KG1 (cell line): ENCODE results near the gene SPRN.
"Not testable (repeated sequence)": the region's sequence is repeated elsewhere in the genome, so short reads cannot be mapped to it uniquely, and the experiment has no call there.

Experiments
- DNase-seq: peaks from one replicate; lab custom pipeline; 2025; lab: John Stamatoyannopoulos, UW

Gene SPRN

DNA sequence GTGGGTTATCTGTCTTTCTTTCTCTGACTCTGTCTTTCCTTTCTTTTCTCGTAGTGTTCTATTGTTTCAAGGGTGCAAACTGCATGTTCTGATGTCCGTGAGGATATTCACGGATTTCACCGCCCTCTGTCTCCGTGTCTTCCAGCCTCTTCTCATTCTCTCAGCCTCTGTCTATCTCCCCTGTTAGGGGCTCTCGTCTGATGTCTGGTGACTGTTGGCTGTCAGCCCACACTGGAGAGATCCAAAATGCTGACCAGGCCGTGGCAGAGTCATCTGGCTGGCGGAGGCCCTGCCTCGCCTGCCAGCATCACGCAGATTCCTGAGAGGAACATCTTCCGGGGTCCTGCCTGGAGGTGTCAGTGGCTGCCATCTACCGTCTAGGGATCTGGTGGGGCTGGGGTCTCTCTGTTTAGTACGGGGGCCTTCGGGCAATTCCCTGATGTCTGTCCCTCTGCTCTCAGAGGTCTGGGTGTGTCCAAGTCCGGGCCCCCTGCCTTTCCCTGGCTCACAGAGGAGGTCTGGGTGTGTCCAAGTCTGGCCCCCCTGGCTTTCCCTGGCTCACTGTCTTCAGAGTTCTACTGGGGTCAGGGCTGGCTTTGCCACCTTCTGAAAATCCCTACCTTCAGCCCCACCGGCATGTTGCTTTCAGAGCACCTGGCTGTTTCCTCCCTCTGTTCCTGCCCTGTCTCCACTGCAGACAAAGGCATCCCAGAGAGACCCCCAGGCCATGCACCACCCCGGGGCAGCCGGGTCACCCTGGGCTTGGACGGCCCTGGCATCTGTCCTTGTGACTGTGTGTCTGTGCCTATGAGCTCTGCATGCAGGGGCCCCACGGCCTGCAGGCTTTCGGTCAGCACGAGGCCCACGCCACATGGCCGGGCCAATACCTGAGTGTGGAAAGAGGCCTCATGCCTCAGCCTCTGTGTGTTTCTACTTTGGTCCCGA lies 15.4 kb upstream of the SPRN start:
- no peak for DNase-seq

DNA sequence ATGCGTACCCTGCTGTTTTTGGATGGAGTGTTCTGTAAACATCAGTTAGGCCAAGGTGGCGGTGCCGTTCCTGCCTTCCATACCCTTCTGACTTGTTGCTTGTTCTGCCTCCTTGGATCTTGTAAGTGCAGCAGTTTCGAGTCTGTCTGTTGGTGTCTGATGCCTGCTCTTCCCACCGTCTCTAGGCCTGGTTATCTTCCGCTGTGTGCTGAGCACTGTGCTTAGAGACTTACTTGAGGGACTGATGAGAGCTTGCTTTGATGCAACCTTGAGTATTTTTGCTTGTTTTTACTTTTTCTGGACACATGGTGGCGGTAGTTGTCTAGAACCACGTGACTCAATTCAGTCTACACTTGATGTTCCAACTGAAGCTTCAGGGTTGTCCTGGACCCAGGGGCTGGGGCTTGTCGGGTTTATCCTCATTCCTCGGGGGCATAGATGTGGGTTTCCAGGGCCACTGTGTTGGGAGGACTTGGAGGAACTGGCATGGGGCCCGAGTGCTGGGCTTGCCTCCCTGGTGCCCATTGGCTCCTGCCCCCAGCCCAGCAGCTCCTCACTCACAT lies 14.4 kb upstream of the SPRN start:
- peak; percentile 23 for DNase-seq

DNA sequence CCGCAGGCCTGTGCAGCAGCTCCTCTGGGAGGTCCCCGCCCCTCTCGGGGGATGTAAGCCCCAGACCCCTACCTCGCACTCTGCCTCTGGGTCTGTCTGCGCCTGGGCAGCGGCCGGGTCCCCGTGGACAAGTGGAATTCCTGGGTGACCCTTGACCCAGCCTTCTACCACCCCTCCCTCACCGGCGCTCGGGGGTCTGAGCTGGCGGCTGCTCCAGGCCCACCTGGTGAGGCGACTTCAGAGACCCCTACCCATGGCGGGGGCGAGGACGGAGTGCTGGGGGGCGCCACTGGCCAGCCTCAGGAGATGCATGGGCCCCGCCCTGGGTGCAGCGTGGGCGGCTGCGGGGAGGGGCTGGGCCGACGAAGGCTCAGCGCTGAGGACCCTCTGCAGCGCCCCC lies 8.4 kb upstream of the SPRN start:
- not testable (repeated sequence) for DNase-seq

DNA sequence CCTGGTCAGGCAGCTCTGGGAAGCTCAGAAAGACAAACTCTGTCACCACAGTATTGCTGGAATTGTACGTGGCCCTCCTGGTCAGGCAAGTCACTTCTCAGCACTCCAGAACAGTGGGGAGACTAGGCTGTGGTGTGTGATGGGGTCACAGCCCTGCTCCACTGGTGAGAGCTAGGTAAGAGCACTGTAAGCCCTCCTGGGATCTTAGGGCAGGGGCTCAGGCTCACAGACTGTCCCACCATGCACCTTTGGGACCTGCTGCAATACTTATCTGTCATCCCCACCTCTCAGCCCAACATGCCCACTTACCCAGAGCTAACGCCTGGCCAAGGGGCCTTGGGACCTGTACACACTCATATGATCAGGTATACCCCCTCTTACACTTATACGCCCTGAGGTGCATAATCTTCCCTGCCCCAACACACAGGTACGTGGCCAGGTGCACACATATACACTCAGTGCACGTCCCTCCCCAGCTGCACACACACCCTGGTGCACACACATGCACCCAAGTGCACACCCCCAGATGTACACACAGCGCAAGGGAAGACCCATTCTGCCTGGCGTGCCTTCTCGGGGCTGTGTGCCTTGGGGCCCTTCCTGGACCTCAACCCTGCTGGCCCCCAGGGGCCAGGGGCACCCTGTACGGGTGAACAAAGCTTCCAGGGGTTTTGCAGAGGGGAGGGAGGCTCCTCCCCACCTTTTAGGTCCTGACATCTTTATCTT lies 7.6 kb upstream of the SPRN start:
- DNase-seq, result not testable (repeated sequence)

DNA sequence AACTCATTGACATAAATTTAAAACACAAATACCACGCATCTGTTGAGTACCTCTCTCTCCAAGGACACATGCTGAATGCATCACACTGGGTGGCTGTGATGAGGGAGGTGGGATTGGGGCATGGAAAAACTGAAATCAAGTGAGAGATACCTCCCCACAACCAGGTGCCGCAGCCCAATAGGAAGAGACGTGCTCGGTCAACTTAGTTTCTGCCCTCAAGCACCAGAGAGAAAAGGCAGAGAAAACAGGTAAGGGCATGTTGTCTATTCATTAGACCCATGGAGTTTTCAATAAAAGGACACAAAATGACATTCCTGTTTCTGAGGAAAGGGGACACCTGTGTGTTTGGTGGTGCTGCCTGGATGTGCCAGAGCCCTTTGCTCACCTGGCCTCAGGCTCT lies 5.1 kb upstream of the SPRN start:
- not testable (repeated sequence) for DNase-seq

DNA sequence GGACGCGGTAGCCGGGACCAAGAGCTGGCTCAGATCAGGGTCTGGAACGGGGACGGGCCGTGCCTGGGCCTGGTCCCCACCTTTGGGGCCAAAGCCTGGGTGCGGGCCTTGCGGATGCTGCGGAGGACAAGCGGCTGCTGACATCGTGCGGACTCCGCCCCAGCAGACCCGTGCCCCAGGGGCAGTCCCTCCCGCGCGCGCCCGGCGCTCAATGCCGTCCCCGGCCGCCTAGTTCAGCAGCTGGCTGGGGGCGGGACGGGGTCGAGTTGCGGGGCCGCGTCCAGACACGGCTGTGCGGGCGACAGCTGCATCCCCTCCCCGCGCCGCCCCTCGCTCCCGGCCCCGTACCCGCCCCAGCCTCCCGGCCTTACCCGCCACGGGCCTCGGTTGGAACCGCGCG lies 323 bp downstream of the SPRN start:
- not testable (repeated sequence) for DNase-seq

DNA sequence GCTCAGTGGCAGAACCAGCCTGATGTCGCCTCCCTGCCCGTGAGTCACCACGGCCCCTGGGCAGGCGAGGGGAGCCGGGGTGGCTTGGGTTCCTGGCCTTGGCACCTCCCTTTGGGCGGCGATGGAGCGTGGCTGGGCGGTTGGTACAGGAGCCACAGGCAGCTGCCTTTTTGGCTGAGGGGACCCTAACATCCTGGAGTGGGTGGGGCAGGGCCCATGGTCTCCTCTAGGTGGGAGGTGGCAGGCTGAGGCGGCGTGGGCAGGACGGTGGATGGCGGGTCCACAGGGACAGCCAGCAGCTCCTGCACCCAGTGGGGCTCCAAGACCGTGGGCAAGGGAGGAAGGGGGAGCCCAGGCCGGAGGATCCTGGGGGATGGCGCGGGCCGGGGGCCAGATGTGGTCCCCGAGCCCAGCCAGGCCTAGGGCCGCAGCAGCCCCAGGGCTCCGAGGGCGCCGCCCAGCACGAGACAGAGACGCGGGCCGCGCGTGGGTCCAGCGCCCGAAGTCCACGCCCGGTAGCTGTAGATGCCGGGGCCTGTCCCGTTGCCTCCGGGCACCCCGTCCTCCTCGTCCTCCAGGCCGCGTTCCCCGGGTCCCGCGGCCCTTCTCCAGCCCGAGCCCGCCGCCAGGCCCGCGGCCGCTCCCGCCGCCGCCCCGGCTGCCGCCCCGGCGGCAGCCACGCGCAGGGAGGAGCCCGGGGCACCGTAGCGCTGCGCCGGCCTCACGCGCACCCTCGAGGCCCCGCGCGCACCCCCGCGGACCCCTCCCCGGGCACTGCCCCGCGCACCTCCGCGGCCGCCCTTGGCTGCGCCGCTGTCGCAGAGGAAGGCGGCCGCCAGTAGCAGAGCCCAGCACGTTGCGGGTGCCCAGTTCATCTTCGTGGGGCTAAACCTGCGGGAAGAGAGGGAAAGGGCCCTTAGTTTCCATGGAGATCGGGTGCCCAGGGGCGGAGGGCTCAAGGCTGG lies 1.3 kb downstream of the SPRN start:
- no peak for DNase-seq

DNA sequence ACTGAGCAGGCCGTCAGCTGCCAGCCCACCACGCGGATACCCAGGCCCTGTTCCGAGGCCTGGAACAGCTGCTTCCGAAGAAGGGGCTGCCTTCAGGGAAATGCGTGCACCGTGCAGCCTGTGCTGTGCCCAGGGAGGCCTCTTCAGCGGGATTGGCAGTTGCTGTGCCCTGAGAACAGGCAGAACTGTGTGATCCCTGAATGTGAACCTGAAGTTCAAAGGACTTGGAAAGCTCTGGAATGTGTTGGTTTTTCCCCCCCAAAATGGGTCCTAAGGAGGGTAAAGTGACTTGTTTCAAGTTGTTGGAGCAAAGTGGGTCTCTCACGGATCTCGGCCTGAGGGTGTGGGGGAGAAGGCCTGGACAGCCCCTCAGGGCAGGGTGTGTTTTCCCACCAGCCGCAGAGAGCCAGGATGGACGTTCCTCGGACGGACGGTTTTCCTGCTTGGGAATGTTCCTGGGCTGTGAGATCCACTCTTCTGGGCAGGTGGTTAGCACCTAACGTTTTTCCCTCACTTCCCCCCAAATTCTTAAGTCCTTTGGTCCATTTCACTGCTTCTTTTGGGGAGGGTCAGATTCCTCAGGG lies 2.1 kb downstream of the SPRN start:
- DNase-seq, result no peak

DNA sequence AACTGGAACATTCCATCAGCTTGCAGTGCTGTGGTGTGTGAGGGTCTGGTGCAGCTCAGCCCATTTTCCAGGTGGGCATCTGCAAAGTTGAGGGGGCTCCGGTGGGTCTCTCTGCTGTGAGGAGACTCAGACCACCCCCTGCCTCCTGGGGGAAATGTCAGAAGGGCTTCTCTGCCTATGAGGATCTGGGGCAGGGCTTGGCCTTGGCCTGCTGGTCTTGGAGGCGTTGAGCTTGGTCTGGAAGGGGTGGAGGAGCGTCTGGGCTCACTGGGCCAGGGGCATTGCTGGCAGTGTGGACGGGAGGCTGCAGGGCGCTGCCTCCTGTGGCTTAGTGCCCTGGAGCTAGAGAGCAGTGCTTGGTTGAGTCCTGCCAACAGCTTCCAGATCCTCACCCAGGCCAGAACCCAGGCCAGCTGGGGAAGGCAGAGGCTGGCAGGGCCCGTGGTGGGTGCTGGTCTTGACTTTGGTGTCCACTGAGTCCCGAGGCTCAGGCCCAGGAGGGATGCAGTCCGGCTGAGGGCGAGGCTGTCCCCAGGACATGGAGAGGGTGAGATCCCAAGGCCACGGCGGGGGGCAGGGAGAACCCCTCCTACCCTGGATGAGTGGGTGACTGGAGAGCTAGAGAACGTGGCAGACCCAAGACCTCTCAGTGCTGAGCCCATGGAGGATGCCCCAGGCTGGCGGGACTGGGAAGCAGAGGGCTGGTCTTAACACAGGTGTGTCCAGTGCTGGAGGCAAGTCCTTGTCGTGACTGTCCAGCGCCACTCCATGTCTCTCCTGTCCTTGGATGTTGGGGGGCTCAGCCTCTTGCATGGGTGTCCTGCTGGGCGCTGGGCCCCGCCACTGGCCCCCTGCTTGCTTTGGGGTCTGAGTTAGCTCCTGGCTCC lies 2.8 kb downstream of the SPRN start:
- no peak for DNase-seq

DNA sequence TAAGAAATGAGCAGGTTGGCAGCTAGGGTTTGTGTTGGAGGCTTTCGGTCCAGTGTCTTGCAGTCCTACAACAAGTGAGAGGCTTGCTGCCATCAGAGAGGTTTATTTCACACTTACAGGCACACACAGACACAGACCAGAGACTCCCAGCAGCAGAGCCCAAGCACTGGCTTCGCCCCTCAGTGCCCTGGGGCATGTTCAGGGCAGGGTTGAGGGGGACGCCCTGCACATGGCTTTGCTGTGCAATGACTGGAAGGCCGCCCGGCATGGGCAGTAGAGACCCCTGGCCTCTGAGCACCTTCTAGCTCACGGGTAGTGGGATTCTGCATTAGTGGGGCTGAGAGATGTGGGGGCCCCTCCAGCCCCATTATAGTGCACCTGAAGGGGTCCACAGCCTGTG lies 3.8 kb downstream of the SPRN start:
- no peak for DNase-seq

DNA sequence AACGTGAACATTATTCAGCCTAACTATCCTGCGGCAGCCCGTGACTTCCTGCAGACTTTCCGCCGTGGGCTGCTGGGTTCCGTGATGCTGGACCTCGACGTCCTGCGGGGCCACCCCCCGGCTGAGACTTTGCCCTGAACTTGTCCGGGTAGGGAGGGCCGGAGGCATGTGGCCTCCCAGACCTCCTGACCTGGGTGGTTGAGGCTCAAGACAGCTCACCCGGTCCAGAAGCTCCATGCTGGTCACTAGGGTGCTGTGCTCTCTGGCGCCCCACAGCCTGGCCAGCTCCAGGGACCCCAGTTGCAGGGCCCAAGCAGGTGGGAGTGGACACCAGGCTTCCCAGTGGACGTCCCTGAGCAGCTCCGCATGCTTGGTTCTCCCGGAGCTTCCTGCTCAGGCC lies 4.4 kb downstream of the SPRN start:
- no peak for DNase-seq

DNA sequence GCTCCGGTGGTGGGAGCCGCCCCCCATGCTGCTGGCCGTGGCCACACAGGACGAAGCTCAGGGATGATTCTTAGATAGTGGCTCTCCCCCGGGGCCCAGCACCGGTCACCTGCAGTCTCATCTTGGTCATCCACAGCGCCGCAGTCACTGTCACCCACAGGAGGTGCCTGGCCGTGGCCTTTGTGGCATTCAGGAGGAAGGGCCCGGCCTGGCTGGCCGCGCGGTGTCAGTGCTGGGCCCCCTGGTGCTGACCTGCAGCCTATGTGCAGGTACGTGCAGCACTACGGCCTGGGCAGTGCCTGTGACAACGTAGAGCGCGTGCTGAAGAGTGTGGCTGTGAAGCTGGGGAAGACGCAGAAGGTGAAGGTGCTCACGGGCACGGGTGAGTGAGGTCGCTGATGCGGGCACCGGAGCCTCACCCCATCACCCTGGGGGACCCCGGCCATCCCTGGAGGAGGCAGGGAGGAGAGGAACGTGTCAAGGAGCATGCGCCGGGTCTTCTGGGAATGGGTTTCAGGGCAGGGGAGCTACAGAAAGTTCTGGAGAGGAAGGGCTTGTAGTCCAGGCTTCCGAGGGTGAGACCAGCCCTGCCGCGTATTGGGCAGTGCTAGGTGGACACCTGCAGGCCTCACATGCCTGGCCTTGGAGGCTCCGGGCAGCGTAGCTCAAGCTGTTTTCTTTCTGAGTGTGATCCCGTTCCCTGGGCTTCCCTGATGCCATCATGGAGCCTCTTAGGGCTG lies 5.0 kb downstream of the SPRN start:
- DNase-seq, result no peak

DNA sequence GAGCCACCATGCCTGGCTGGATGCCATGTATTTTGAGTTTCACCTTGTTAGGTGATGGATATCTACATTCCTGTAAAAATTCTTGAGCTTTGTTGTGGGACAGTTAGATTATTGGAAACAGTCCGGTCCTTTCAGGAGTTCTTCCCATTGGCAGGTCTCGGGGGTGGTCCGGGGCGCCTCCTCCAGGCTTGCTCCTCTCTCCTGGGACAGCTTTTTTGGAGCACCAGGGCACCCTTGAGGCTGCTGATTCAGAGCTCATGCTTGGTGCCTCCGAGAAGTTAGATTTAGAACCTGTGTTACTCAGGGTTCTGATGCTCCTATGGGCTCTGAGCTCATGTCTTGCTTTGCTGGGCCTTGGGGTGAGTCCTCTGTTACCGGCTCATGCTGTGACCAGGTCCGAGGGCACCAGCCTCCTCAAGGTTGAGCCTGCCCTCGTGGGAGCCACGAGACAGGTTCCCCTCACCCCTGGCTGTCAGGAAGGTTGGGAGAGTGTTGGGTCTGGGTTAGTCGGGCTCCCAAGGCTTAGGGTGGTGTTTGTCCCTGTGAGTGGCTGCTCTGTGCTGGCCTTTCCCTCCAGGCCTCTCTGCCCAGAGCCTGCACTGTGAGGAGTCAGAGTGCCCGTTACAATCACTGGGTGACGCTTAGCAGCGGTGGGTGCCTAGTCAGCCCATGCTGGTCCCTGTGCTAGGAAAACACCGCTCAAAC lies 6.0 kb downstream of the SPRN start:
- no peak for DNase-seq

DNA sequence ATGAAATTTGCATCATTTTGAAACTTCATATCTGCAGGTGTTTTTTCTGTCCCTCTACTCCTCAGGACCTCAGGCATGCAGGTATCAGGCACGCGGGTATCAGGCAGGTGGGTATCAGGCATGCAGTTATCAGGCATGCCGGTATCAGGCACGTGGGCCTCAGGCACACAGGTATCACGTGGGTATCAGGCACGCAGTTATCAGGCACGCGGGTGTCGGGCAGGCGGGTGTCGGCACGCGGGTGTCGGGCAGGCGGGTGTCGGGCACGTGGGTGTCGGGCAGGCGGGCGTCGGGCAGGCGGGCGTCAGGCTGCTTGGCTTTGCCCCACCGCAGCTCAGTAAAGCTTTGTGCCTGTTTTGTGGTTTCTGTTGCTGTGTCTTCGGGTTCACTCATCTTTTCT lies 8.7 kb downstream of the SPRN start:
- DNase-seq, result no peak

DNA sequence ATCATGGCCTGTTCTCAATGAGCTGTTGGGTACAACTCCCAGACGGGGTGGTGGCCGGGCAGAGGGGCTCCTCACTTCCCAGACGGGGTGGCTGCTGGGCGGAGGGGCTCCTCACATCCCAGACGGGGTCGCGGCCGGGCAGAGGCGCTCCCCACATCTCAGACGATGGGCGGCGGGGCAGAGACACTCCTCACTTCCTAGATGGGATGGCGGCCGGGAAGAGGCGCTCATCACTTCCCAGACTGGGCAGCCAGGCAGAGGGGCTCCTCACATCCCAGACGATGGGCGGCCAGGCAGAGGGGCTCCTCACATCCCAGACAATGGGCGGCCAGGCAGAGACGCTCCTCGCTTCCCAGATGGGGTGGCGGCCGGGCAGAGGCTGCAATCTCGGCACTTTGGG lies 10.0 kb downstream of the SPRN start:
- not testable (repeated sequence) for DNase-seq

DNA sequence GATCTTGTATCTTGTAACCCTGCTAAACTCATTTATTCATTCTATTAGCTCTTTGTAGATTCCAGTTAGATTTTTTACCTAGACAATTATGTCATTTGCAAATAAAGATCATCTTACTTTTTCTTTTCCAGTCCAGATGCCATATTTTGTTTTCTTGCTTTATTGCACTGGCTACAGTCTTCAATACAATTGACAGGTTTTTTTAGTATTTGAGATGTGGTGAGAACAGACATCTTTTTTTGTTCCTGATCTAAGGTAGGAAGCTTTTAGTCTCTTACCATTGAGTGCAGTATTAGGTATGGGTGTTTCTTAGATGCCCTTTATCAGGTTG lies 12.1 kb downstream of the SPRN start:
- no peak for DNase-seq

DNA sequence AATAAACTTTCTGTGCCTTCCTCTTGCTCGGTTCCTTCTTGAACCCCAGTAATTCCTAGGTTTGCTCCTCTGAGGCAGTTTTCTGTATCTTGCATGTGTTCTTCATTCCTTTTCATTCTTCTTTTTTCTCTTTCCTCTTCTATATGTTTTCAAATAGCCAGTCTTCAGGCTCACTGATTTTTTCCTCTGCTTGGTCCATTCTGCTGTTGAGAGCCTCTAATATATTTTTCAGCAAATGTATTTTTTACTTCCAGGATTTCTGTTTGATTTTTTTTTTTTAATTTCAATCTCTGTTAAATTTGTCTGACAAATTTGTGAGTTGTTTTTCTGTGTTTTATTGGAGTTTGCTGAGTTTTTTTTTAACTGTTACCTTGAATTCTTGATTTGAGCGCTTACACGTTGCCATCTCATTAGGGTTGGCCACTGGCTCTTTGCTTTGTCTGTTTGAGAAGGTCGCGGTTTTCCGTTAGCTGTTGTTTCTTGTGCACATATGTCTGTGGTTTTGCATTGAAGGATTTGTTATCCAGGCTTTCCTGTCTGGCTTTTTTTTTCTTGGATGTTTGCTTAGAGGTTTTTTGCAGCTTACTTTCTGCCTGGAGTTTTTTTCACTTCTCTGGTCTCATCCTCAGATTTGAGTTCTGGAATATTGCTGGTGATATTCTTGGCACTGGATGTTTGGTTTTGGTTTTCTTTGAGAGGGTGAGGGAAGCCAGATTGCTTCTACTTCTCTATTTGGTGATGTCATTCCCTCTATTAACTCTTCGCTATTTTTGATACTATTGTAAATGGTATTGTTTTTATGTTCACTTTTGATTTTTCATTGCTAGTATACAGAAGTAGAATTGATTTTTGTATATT lies 12.7 kb downstream of the SPRN start:
- DNase-seq, result no peak

DNA sequence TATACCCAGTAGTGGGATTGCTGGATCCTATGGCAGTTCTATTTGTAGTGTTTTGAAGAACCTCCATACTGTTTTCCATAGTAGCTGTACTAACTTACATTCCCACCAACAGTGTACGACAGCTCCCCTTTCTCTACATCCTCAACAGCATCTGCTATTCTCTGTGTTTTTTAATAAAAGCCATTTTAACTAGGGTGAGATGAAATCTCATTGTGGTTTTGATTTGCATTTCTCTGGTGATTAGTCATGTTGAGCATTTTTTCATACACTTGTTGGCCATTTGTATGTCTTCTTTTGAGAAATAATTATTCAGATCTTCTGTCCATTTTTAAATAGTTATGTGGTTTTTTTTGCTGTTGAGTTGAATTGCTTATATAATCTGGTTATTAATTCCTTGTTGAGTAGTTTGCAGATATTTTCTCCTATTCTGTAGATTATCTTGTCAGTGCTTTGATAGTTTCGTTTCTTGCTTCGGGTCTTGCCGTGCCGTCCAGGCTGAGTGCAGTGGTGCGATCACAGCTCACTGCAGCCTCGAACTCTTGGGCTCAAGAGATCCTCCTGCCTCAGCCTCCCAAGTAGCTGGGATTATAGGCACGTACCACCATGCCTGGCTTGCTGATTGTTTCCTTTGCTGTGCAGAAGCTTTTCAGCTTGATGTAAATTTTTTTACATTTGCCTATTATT lies 18.4 kb downstream of the SPRN start:
- DNase-seq, result no peak
